Measurements from ENCODE around the gene FNDC3B. TPM values are rescaled to one million over a fixed set of nuclear protein-coding genes. Genes with fewer than 3 reads are reported as not detected.

Gene FNDC3B
- total RNA-seq, 1 donor = 139 TPM

GRCh38 chr3:172085557-172085895 lies 46.1 kb downstream of the FNDC3B start:
- DNase-seq (ENCODE audit: low read depth) = no peak

DNA sequence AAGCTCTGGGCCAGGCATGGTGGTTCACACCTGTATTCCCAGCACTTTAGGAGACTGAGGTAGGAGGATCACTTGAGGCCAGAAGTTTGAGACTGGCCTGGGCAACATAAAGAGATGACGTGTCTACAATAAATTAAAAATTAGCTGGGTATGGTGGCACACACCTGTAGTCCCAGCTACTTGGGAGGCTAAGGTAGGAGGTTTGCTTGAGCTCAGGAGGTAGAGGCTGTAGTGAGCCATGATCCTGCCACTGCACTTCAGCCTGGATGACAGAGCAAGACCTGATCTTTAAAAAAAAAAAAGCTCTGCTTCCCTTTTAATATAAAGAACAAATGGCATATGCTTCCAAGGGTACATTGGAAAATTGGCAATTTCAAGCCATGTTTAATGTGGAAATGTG lies 46.7 kb downstream of the FNDC3B start:
- TF ChIP-seq, protein P1, sequence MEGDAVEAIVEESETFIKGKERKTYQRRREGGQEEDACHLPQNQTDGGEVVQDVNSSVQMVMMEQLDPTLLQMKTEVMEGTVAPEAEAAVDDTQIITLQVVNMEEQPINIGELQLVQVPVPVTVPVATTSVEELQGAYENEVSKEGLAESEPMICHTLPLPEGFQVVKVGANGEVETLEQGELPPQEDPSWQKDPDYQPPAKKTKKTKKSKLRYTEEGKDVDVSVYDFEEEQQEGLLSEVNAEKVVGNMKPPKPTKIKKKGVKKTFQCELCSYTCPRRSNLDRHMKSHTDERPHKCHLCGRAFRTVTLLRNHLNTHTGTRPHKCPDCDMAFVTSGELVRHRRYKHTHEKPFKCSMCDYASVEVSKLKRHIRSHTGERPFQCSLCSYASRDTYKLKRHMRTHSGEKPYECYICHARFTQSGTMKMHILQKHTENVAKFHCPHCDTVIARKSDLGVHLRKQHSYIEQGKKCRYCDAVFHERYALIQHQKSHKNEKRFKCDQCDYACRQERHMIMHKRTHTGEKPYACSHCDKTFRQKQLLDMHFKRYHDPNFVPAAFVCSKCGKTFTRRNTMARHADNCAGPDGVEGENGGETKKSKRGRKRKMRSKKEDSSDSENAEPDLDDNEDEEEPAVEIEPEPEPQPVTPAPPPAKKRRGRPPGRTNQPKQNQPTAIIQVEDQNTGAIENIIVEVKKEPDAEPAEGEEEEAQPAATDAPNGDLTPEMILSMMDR (IDR thresholded peaks at IDR 0.05; ENCODE audit: insufficient read depth, low read length) = no peak
- no peak for DNase-seq (ENCODE audit: low read depth)
- H3K4me3 ChIP-seq (ENCODE audit: low read depth, low read length) = no peak overlapping the region

More at GRCh38 chr3:172085557-172085895, 46.1 kb downstream of the FNDC3B start:
- no peak overlapping the region for H3K4me3 ChIP-seq (ENCODE audit: low read depth, low read length)
- TF ChIP-seq, protein P1 (IDR thresholded peaks at IDR 0.05; ENCODE audit: insufficient read depth, low read length) = no peak

GRCh38 chr3:172087198-172087597 lies 47.8 kb downstream of the FNDC3B start:
- TF ChIP-seq, protein P1 (IDR thresholded peaks at IDR 0.05; ENCODE audit: insufficient read depth, low read length) = no peak
- H3K4me3 ChIP-seq (ENCODE audit: low read depth, low read length) = no peak overlapping the region
- no peak for DNase-seq (ENCODE audit: low read depth)

DNA sequence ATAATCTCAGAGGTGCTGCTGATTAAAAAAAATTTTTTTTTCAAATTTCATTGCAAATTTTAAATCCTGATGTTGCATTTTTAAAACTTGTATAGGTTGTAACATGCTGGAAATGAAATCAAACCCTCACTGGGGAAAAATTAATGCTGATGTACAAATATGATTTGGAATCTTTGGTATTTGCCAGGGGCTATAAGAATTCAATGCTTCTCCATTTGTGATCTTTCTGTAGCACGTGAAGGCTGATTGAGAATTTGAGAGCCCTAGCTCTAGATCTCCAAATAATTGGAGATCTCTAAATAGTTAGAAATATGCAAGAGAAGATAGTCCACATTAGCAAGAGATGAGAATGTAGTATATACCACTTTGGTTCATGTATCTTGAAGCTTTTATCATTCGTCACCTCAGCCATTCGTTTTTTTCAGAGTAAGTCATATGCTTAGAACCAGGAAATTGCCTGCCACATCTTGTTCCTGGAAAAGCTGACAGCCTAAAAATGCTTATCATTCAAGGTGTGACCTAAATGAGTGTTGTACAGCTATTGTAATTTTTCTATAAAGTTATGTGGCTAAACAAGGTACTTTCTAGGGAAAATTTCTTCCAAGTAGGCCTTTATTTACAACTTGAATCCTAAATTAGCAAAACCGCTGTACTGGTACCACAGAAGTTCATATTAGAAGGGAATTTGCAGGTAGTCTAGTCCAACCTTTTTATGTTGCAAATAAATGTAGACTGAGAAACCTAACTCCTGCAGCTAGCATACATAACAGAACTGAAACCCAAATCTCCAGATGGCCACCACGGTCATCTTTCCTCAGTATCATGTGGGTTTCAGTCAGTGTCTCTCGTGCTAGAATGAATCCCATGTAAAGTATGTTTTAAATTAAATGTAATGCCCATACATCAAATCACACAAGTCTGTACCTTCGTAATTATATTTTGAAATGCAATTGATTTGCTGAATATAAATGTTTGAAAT lies 48.5 kb downstream of the FNDC3B start:
- no peak for DNase-seq (ENCODE audit: low read depth)
- TF ChIP-seq, protein P1 (IDR thresholded peaks at IDR 0.05; ENCODE audit: insufficient read depth, low read length) = no peak
- H3K4me3 ChIP-seq (ENCODE audit: low read depth, low read length) = no peak overlapping the region

DNA sequence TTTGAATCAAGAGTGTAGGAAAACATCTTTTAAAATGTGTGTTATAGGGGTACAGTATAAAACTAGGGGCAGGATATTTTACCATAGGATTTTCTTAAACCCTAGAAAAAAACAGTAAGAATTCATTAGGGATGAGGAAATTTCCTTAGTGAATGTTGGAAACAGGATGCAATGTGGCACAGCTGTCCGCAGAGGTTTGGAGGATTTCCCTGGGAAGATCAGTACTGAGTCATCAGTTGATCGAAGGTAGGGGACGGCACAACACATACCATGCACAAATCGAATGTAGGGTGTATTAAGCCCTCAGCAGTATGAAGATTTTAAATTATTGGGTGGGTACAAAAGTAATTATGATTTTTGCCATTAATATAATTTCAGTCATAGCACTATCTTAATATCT lies 49.9 kb downstream of the FNDC3B start:
- no peak overlapping the region for H3K4me3 ChIP-seq (ENCODE audit: low read depth, low read length)
- TF ChIP-seq, protein P1 (IDR thresholded peaks at IDR 0.05; ENCODE audit: insufficient read depth, low read length) = no peak
- no peak for DNase-seq (ENCODE audit: low read depth)

DNA sequence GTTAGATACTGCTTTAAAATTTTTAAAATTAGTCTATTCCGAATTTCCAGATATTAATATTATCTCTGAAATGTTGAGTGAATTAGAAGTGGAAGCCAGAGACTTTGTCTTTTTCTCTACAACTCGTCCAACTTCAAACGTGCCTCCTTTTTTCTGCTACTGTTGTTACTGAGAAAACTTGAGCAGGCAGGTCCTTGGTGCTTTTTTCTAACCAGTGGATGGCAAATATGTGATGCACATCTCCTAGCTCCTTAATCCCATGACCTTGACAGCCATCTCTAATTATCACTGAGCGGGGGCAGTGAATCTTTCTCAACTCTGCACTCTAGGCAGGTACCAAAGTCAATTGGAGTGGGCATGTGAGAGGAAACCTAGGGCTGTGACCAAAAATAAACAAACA lies 50.7 kb downstream of the FNDC3B start:
- TF ChIP-seq, protein P1 (IDR thresholded peaks at IDR 0.05; ENCODE audit: insufficient read depth, low read length) = no peak

More for the DNA sequence above, 50.7 kb downstream of the FNDC3B start:
- no peak for DNase-seq (ENCODE audit: low read depth)
- H3K4me3 ChIP-seq (ENCODE audit: low read depth, low read length) = no peak overlapping the region

Measured in fibroblast of the aortic adventitia (primary cell).